ENCODE data around the gene KLHL29.

GRCh38 chr2:23544589-23545295, 159.8 kb downstream of the KLHL29 start:
- TF ChIP-seq CTCF (IDR thresholded peaks at IDR 0.05 in 2 of 3, conservative IDR thresholded peaks at IDR 0.05 in 1 of 3; ENCODE audit: borderline replicate concordance in 1 of 3, insufficient read depth in 1 of 3, low read depth in 2 of 3, low read length in 2 of 3) (no peak), EZH2 (IDR thresholded peaks at IDR 0.05) (no peak), POLR2AphosphoS5 (IDR thresholded peaks at IDR 0.05; ENCODE audit: low read depth, low read length) (no peak), SIN3A (IDR thresholded peaks at IDR 0.05; ENCODE audit: low read depth) (no peak), RAD21 (IDR thresholded peaks at IDR 0.05; ENCODE audit: low read depth) (no peak), CEBPB (IDR thresholded peaks at IDR 0.05; ENCODE audit: low read depth) (no peak), ZNF274 (IDR thresholded peaks at IDR 0.05; ENCODE audit: low read depth, low read length) (no peak), FOSL1 (IDR thresholded peaks at IDR 0.05; ENCODE audit: low read depth) (no peak), ATF3 (IDR thresholded peaks at IDR 0.05) (no peak), POLR2A (IDR thresholded peaks at IDR 0.05; ENCODE audit: borderline replicate concordance, extremely low read depth, insufficient read depth, insufficient read length) (no peak), SP1 (IDR thresholded peaks at IDR 0.05; ENCODE audit: low read depth) (no peak), YY1 (IDR thresholded peaks at IDR 0.05; ENCODE audit: extremely low read depth, insufficient replicate concordance, low read depth, low read length) (no peak), ZFX (IDR thresholded peaks at IDR 0.05) (no peak)
